Natural killer cell (primary cell): ENCODE measurements around the gene RSPRY1. TPM values are rescaled to one million over a fixed set of nuclear protein-coding genes. Genes with fewer than 3 reads are reported as not detected.

Source experiments
- ATAC-seq, 3 donors: fragments of 150-1000 bp in 2 of 3; fragments of 200-7000 bp in 1 of 3; cut with Tn5 transposase; 1 replicate in 1 of 3; 2 replicates in 2 of 3; pipeline ENCODE4 v1.10.0; 2021; ENCODE audit warnings: mild to moderate bottlenecking in 2 of 3, moderate library complexity in 2 of 3
- DNase-seq, 2 donors: peaks; one replicate each; pipeline versions ENCODE4 v3.0.0 to v3.0.0-alpha.2; 2013 to 2021; ENCODE audit warnings: mixed read lengths in 1 of 2
- H3K27ac ChIP-seq: one replicate; pipeline ENCODE4 v1.5.1; 2013; ENCODE audit warnings: mild to moderate bottlenecking, low read length
- H3K27me3 ChIP-seq: one replicate; pipeline ENCODE4 v1.6.1; 2013; ENCODE audit warnings: low read length; ENCODE audit not compliant: control insufficient read depth, insufficient read depth
- H3K36me3 ChIP-seq: one replicate; pipeline ENCODE4 v1.6.1; 2013; ENCODE audit warnings: low read length; ENCODE audit not compliant: control insufficient read depth, insufficient read depth
- H3K4me1 ChIP-seq: one replicate; pipeline ENCODE4 v1.6.1; 2013; ENCODE audit warnings: low read length; ENCODE audit not compliant: control insufficient read depth, insufficient read depth
- H3K4me3 ChIP-seq: one replicate; pipeline ENCODE4 v1.5.1; 2013; ENCODE audit warnings: low read length
- H3K9me3 ChIP-seq: one replicate; pipeline ENCODE4 v1.6.1; 2013; ENCODE audit warnings: low read length; ENCODE audit not compliant: control insufficient read depth, insufficient read depth
- H3K27ac Mint-ChIP-seq, 2 donors: one replicate each; pipeline ENCODE4 v1.8.0; 2022; ENCODE audit warnings: mild to moderate bottlenecking in 2 of 2, mixed read lengths in 2 of 2, moderate library complexity in 1 of 2
- H3K27me3 Mint-ChIP-seq, 2 donors: one replicate each; pipeline ENCODE4 v1.8.0; 2022; ENCODE audit warnings: low read depth in 2 of 2, mixed read lengths in 2 of 2
- H3K36me3 Mint-ChIP-seq: one replicate; pipeline ENCODE4 v1.8.0; 2022; ENCODE audit warnings: mixed read lengths
- H3K4me1 Mint-ChIP-seq, 2 donors: one replicate each; pipeline ENCODE4 v1.8.0; 2022; ENCODE audit warnings: mixed read lengths in 2 of 2
- H3K4me3 Mint-ChIP-seq: one replicate; pipeline ENCODE4 v1.8.0; 2022; ENCODE audit warnings: mild to moderate bottlenecking, moderate library complexity, mixed read lengths
- H3K9me3 Mint-ChIP-seq, 2 donors: one replicate each; pipeline ENCODE4 v1.8.0; 2022; ENCODE audit warnings: mixed read lengths in 2 of 2
- WGBS: methylation state at CpG from one replicate; pipeline ENCODE4 v1.1.7; 2013; ENCODE audit warnings: missing lambda C conversion rate; ENCODE audit not compliant: insufficient coverage; 5-methylcytosine and 5-hydroxymethylcytosine counted together
- intact Hi-C: fragments of 100-400 bp; cut with micrococcal nuclease; formaldehyde crosslinking; loops from one replicate; pipeline ENCODE4 v1.14.2; 2022
- total RNA-seq, 4 donors: library from RNA; stranded (reverse); fragments of 120-200 nt in 1 of 4; gene quantifications; one replicate each; pipeline versions ENCODE4 v1.2.3 to v1.2.4, GENCODE V29; 2013 to 2022
- TF ChIP-seq, protein P1 (sequence below): fragments of 200-600 bp; IDR thresholded peaks from one replicate; pipeline ENCODE4 v1.8.0; 2022; ENCODE audit warnings: antibody characterized with exemption

The RSPRY1 gene
- total RNA-seq, 3 donors from 2014 or later (not counting 1 experiment from before 2014, with no cell fraction given), result 22.6 to 26.6 (median 23.4) TPM

DNA sequence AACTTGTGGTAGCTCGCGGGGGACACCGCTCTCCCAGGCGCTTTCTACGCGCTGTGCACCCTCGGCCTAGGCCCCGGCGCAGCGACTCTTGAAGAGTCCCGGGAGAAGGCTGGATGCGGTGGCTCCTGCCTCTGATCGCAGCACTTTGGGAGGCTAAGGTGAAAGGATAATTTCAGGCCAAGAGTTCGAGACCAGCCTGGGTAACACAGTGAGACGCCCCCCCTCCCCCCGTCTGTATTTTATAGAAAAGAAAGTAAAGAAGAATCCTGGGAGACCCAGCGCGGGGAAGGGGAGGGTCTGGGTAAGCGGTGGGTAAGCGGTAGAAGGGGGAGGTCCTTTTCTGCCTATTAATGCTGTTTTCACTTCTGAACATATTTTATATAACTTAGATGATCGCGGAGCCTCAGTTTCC is 98.8 kb downstream of the RSPRY1 start:
- H3K27me3 ChIP-seq, result peaks cover 18% of the 10 kb centered on the region
- H3K9me3 Mint-ChIP-seq, result no peaks in the 10 kb centered on the region
- DNase-seq (no peak), ATAC-seq (no peak)
- intact Hi-C loops, result no loop called here
- peaks cover 31 to 32% of the 10 kb centered on the region in 2 donors for H3K27me3 Mint-ChIP-seq
- H3K4me1 ChIP-seq, result peaks cover 13% of the 10 kb centered on the region
- no peaks in the 10 kb centered on the region for H3K9me3 ChIP-seq
- 8% methylated on average over 16 of the region's 22 CpGs for WGBS
- TF ChIP-seq, protein P1, sequence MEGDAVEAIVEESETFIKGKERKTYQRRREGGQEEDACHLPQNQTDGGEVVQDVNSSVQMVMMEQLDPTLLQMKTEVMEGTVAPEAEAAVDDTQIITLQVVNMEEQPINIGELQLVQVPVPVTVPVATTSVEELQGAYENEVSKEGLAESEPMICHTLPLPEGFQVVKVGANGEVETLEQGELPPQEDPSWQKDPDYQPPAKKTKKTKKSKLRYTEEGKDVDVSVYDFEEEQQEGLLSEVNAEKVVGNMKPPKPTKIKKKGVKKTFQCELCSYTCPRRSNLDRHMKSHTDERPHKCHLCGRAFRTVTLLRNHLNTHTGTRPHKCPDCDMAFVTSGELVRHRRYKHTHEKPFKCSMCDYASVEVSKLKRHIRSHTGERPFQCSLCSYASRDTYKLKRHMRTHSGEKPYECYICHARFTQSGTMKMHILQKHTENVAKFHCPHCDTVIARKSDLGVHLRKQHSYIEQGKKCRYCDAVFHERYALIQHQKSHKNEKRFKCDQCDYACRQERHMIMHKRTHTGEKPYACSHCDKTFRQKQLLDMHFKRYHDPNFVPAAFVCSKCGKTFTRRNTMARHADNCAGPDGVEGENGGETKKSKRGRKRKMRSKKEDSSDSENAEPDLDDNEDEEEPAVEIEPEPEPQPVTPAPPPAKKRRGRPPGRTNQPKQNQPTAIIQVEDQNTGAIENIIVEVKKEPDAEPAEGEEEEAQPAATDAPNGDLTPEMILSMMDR, result no peak
- no peak overlapping the region for H3K27ac Mint-ChIP-seq
- H3K27ac ChIP-seq, result no peak overlapping the region
- H3K4me3 Mint-ChIP-seq, result peak overlapping the region; percentile 80
- H3K36me3 Mint-ChIP-seq, result no peaks in the 10 kb centered on the region
- peak overlapping the region; percentile 27 for H3K4me3 ChIP-seq
- H3K36me3 ChIP-seq, result no peaks in the 10 kb centered on the region
- H3K4me1 Mint-ChIP-seq, result peaks cover 9 to 15% of the 10 kb centered on the region in 2 donors

DNA sequence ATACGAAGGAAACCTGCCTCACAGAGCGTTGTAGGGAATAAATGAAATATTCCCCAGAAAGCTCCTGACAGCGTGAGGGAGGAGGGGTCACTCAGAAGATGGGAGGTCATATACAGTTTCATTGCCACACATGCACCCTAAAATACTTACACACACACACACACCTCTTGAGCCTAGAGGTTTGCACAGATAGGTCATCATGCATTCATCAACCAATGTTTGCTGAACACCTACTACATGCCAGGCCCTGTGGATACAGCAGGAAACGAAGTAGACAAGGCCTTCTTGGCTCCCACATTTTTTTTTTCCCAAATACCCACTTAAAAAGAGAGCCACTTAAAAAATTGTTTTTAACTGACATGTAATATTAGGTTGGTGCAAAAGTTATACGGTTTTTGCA is 99.2 kb downstream of the RSPRY1 start:
- Histone ChIP-seq H3K4me3 (no peak overlapping the region), H3K4me1 (peaks cover 13% of the 10 kb centered on the region), H3K36me3 (no peaks in the 10 kb centered on the region), H3K9me3 (no peaks in the 10 kb centered on the region), H3K27ac (no peak overlapping the region), H3K27me3 (peaks cover 18% of the 10 kb centered on the region)
- Mint-ChIP-seq H3K27me3 (peaks cover 32% of the 10 kb centered on the region in 2 donors), H3K4me1 (peaks cover 9 to 15% of the 10 kb centered on the region in 2 donors), H3K9me3 (no peaks in the 10 kb centered on the region), H3K4me3 (peak overlapping the region; percentile 80), H3K27ac (no peak overlapping the region), H3K36me3 (no peaks in the 10 kb centered on the region)
- TF ChIP-seq, protein P1, result no peak
- ATAC-seq, result no peak
- whole genome bisulfite sequencing, result no CpG with 5 or more reads among the region's 5 CpGs
- no peak for DNase-seq
- intact Hi-C loops, result no loop called here

DNA sequence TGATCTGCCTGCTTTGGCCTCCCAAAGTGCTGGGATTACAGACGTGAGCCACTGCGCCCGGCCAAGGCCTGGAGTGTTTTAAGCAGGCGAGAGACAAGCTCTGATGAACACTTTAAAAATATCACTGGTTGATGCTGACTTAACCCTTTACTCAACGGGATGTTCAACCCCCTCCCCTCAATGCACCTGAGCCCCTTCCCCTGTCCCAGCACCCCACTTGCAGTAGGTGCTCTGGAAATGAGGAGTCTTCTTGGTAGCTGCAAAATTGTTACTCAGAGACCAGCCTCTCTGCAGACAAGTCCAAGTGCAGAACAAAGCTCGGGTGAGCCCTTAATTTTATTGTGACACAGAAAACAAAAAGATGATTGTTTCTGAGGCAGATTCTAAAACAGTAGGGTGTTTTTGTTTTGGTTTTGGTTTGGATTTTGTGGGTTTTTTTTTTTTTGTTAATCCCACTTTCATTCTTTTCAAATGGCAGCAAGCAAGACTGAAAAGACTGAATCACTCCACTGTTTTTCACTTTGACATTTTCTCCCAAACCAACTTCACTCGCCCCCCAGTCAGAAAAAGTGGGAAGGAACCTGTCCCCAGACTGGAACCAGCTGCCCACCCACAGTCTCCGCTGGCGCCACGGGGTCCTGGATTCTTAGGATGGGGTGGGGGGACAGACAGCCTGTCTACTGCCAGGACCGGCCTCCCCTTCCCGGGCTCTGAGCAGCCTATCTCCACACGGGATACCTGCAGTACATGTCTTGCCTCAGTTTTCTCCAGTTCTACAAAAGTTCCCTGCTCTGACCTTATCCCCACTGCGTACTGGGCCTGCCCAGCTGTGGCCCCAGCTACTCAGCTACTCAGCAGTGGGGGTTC is 103.5 kb downstream of the RSPRY1 start:
- Histone ChIP-seq H3K27me3 (peaks cover 12% of the 10 kb centered on the region), H3K36me3 (no peaks in the 10 kb centered on the region), H3K27ac (no peak overlapping the region), H3K4me3 (no peak overlapping the region), H3K4me1 (peaks cover 6% of the 10 kb centered on the region), H3K9me3 (no peaks in the 10 kb centered on the region)
- no peaks in the 10 kb centered on the region for H3K9me3 Mint-ChIP-seq
- DNase-seq (no peak), ATAC-seq (no peak)
- 82% methylated on average over 10 of the region's 14 CpGs for WGBS
- intact Hi-C loops, result no loop called here
- TF ChIP-seq, protein P1, result no peak
- no peaks in the 10 kb centered on the region for H3K36me3 Mint-ChIP-seq
- no peak overlapping the region for H3K27ac Mint-ChIP-seq
- H3K4me3 Mint-ChIP-seq, result no peak overlapping the region
- H3K27me3 Mint-ChIP-seq, result peaks cover 11 to 16% of the 10 kb centered on the region in 2 donors
- peaks cover 5 to 9% of the 10 kb centered on the region in 2 donors for H3K4me1 Mint-ChIP-seq

Other genes starting within 250 kb of the RSPRY1 start
- under 1 TPM in 1 of 3 donors, not detected in 2; 0.14 TPM for gene CETP, start 224.4 kb upstream of the RSPRY1 start, total RNA-seq
- gene NLRC5, start 196.8 kb upstream of the RSPRY1 start, total RNA-seq, result 100 to 1,000 TPM; 320 to 563 (median 535) TPM
- gene CPNE2, start 93.7 kb upstream of the RSPRY1 start, total RNA-seq, result 1 to 10 TPM; 2.0 to 2.6 (median 2.4) TPM
- gene PSME3IP1, start 290 bp upstream of the RSPRY1 start, total RNA-seq, result 100 to 1,000 TPM; 129 to 148 (median 133) TPM
- gene ARL2BP, start 58.9 kb downstream of the RSPRY1 start, total RNA-seq, result 10 to 100 TPM; 36.5 to 44.4 (median 43.7) TPM
- gene PLLP, start 98.3 kb downstream of the RSPRY1 start, total RNA-seq, result not detected
- under 1 TPM in 1 of 3 donors, not detected in 2; 0.14 TPM for gene CCL22, start 172.5 kb downstream of the RSPRY1 start, total RNA-seq
- gene CX3CL1, start 186.2 kb downstream of the RSPRY1 start, total RNA-seq, result not detected
- not detected for gene CCL17, start 218.4 kb downstream of the RSPRY1 start, total RNA-seq